GM19324 (cell line): ENCODE data around the gene CA9.

ENCODE experiments used
- ATAC-seq: cut with Tn5 transposase; IDR thresholded peaks from one replicate; pipeline ENCODE4 v1.9.1; 2021; ENCODE audit warnings: mild to moderate bottlenecking, moderate library complexity; ENCODE audit not compliant: unreplicated experiment, low FRiP score

Gene CA9

DNA sequence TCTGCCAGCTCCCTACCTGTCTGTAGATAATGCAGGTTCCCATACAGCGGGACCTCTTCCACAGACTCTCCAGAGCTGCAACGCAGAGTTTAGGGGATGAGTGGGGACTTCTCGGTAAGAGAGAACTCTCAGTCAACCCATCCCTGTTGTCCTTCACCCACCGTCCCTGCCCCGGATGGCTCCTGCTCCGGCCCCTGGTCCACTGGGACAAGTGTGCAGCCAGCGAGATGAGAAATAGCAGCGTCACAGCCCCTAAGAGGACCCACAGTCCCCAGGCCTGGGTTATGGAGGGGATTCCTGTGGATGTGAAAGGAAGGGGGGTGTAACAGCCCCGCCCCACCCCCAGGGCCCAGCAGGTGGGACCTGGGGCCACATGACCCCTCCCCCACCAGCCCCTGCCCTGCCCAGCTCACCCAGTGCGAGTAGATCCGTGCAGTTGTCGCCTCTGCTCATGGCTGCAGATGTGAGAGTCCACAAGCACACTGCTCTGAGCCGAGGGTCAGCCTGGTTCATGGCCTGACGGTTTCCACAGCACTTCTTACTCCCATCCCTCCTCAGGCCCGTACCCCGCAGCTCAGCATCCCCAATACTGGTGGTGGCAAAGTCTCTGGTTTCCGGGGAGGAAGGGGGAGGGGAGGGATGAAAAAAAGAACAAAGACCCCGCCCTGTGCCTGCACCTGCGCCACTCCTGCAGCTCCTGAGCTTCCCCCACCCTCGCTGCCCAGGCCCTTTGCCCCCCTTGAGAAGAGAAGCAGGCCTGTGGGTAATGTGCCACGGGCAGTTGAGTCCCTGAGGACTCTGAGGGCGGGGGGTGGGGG is 23.2 kb upstream of the CA9 start, which contains the start of gene SIT1:
SIT1 (minus strand) TSS at position 591 of the 818 bp plus-strand sequence; CDS start at position 513, 78 bp downstream.
- ATAC-seq = no peak

DNA sequence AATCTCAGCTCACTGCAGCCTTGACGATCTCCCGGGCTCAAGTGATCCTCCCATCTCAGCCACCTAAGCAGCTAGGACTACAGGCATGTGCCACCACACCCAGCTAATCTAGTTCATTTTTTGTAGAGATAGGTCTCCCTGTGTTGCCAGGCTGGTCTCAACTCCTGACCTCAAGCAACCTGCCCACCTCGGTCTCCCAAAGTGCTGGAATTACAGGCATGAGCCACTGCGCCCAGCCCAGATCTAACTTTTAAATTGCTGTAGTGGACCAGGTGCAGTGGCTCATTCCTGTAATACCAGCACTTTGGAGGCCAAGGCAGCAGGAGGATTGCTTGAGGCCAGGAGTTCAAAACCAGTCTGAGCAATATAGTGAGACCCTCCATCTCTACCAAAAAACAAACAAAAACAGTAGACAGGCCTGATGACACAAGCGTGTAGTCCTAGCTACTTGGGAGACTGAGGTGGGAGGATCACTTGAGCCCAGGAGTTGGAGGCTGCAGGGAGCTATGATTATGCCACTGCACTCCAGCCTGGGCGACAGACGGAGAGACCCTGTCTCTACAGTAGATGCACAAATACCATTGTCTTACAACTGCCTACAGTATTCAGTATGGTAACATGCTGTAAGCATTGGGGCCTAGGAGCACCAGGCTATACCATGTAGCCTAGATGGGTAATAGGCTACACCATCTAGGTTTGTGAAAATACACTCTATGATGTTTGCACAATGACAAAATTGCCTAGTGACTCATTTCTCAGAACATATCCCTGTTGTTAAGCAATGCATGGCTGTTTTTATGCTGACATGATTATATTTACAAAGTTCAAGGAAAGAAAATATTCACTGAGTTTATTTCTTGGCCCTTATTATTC is 21.5 kb upstream of the CA9 start:
- no peak for ATAC-seq

DNA sequence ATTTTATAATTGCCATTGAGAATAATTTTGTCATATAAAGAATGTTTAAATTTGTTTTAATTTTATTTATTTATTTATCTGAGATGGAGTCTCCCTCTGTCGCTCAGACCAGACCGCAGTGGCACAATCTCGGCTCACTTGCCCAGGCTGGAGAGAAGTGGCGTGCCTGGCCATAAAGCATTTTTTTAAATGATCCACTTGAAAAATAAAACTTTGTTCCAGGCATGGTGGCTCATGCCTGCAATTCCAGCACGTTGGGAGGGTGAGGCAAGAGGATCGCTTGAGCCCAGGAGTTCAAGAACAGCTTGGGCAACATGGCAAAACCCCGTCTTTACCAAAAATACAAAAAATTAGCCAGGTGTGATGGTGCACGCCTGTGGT is 20.9 kb upstream of the CA9 start:
- ATAC-seq = no peak

DNA sequence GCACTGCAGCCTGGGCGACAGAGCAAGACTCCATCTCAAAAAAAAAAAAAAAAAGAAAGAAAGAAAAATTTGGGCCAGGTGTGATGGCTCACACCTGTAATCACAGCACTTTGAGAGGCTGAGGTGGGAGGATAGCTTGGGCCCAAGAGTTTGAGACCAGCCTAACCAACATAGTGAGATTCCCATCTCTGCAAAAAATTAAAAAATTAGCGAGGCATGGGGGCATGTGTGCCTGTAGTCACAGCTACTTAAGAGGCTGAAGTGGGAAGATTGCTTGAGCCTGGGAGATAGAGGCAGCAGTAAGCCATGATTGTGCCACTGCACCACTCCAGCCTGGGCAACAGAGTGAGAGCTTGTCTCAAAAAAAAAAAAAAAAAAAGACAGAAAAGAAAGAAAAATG is 20.1 kb upstream of the CA9 start:
- no peak for ATAC-seq

DNA sequence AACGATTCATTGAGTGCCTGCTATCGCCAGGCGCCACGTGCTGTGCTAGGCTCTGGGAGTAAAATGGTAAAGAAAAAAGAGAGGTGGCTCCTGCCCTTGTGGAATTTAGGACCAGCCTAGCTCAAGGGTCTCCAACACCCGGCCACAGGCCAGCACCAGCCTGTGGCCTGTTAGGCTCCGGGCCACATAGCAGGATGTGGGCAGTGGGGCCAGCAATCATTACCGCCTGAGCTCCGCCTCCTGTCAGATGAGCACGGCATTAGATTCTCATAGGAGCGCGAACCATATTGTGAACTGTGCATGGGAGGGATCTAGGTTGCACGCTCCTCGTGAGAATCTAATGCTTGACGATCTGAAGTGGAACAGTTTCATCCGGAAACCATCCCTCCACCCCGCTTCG is 17.4 kb upstream of the CA9 start:
- ATAC-seq = no peak

DNA sequence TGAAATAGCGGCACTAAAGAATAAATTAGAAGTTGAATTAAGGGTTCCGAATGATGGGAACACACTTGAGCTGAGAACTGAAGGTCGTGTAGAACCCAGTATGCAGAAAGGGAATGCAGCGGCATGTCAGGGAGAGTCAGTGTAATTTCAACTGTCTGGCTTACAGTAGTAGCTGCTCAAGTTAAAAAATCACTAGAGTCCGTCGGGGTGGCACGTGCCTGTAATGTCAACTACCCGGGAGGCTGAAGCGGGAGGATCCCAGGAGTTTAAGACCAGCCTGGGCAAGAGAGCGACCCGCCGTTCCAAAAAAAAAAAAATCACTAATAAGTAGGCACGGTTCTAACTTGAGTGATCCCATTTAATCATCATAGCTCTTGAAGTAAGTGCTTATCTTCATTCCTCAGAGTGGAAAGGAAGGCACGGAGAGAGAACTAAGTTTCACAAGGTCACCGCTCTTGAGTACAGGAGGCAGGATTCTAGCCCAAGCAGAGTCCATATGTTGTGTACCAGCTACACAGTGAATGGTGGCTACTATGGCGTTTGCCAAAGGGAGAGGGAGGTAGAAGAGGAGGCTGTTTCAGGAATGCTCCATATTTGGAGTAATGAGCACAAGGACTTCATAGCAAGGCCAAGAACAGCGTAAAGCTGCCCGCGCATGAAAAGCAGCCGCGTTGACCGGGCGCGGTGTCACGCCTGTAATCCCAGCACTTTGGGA is 16.7 kb upstream of the CA9 start:
- ATAC-seq = no peak

DNA sequence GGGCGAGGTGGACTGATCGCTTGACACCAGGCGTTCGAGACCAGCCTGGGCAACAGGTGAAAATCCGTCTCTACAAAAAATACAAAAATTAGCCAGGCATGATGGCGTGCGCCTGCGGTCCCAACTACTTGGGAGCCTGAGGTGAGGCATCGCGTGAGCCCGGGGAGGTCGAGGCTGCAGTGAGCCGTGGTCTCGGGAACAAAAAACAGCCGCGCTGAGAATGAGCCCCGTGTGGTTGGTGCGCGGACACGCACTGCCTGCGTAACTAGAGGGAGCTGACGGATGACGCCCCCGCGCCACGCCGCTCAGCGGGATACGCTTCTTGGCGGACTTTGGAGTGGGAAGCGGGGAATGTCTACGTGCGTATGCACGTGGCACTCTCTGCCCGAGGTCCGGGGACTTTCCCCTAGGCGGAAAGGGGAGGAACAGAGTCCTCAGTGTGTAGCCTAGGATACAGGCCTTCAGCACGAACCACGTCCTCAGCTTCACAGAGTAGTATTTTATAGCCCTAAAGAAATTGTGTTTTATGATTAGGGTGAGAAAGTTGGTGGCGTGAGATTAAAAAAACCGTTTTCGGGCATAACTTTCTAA is 16.1 kb upstream of the CA9 start, which contains the start of gene RMRP:
RMRP (minus strand) TSS at position 474 of the 591 bp plus-strand sequence.
- peak; percentile 87 for ATAC-seq

DNA sequence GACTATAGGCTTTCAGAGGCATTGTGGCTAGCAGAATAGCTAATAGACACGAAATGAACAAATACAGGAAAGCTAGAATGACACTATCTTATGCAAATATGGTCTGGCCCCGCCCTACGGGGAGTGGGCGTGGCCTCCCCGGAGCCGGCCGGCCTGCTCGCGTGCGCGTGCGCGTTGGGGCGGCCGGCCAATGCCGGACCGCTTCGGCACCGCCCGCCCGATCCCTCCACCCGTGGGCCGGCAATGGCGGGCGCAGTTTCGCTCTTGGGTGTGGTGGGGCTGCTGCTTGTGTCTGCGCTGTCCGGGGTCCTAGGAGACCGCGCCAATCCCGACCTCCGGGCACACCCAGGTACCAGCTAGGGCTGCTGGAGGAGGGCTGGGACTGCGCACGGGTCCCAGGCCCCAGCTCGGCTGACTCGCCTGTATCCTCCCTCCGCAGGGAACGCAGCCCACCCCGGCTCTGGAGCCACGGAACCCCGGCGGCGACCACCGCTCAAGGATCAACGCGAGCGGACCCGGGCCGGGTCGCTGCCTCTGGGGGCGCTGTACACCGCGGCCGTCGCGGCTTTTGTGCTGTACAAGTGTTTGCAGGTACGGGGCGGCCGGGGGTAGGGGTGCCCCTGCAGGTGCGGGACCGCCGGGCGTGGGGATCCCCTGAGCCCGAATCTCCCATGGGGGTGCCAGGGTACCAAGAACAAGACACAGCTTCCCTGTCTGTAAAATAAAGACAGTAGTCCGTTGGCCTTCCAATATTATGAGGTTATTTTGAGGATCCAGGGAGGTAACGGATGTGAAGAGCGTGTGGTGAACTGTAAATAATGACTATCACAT is 15.4 kb upstream of the CA9 start, which contains the start of gene CCDC107:
CCDC107 (plus strand) TSS at position 156 of the 831 bp plus-strand sequence; CDS start at position 244, 88 bp downstream.
- peak; percentile 77 for ATAC-seq

DNA sequence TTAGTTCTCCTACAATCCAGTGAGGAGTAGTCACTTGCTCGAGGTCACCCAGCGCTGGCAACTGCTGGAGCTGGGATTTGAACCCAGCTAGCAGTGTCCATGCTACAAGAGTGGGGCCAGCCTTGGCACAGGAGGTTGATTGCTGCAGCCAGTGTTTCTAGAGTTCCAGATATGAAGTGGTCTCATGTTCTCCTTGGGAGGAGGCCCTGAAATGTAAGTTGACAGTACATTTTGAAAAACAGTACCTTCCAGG is 14.8 kb upstream of the CA9 start:
- no peak for ATAC-seq

DNA sequence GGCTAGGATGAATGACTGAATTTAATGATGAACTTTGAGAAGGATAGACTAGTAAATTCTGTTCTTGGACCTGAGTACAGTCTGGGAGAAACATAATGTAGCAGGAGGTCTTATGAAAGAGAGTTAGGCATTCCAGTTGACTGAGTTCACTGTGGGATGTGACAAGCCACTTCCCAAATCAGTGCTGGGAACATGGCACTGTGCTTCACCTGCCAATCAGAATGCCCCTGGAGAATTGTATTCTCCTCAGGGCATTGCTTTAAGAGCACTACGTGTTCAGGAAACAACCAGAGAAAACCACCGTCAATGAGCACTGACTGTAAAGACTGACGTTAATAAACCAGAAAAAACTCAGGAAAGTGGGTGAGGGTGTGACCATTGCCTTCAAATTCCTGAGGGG is 14.4 kb upstream of the CA9 start:
- no peak for ATAC-seq

DNA sequence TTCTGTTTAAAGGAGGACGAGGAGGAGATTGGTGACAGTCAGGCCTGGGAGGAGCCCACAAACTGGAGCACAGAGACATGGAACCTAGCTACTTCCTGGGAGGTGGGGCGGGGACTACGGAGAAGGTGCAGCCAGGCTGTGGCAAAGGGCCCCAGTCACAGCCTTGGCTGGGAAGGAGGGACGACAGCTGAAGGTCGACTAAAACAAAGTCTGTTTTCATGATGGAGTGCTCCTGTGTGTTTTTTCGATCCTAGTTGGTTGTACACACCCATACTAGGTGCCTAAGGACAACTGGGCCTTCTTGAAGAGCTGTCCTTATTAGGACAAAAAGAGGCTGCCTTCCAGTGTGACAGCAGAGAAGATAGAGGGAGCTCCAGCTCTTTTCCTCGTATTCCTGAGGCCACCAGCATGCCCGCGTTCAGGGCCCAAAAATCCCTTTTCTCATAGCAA is 12.7 kb upstream of the CA9 start:
- no peak for ATAC-seq

DNA sequence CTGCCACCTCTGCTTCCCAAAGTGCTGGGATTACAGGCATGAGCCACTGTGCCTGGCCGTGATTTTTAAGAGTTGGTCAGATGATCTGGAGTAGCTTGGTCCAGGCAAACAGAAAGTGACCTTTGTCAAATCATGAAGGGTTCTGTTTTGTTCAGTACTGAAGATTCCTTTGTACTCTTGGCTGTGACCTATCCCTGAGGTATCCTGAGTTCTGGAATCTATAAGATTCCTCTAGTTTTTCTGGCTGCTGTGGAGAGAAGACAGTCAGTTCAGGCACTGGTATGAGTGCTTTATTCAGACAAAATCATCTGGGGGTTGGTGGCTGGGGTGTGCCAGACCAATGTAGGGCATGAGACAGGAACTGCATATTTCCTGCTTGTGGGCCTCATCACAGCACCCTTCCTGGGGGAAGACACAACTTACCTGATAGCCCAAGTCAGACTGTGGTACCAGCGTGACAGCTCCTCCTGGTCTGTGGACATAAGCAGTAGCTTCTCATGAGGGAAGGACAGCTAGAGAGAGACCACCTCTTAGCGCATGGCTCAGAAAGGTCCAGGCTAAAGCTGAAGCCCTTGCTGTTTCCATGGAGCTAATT is 11.9 kb upstream of the CA9 start:
- ATAC-seq = no peak

DNA sequence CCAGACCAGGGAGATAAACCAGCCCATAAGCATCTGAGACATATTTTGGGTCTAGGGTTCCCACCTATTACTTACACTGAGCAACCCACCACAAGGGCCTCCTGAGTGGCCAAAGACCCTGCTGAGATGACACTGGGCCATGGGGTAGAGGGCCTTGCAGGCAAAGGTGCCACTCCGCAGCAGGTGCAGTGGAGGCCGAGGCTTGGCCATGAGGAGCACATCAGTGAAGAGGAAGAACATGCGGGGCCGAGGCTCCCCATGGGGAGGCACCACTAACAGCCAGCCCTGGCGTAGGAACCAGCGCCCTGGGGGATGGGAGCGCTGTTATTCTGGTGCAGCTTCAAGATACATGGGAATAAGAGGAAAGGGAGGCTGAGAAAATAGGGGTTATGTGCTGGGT is 11.3 kb upstream of the CA9 start:
- no peak for ATAC-seq

DNA sequence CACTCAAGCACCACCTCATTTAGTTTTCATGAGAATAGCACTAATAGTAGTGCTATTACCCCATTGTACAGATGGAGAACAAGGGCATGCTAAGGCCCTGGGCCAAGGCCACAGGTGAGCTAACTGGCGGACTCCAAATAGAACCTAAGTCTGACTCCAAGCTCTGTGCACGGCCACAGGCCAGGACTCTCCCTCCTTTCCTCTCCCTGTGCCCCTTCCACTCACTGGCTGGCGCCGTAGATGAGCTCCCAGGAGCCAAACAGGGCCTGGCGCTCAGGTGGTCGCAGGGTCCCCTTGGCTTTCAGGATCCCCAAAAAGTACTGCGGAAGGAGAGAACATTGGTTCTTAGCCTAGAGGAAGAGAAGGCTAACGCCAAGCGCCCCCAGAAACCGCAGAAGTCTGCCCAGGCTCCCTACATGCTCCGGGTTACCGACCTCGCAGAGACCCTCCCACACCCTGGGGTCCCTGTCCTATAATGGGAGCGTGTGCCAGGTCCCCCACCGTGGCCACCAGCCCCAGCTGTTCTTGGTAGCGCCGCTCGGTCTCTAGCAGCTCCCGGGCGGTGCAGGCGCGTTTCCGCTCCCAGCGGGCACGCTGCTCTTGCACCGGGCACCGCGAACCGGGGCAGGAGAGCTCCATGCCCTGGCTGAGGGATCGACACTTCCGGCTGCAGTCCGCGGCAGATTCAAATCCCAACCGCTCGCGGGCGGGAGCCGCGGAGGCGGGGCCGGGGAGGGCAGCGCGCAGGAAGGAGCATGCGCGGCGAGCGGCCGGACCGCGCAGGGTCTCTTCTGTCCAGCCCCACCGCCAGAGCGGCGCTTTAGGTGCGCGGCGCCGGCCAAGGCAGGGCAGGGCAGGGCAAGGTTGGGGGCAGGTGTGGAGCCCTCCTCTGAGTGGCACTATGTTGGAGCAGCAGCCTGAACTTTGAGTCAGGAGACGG is 8.9 kb upstream of the CA9 start, which contains the start of gene ARHGEF39:
ARHGEF39 (minus strand) TSS at position 665 of the 940 bp plus-strand sequence; CDS start at position 639, 26 bp downstream.
- ATAC-seq = peak; percentile 82

DNA sequence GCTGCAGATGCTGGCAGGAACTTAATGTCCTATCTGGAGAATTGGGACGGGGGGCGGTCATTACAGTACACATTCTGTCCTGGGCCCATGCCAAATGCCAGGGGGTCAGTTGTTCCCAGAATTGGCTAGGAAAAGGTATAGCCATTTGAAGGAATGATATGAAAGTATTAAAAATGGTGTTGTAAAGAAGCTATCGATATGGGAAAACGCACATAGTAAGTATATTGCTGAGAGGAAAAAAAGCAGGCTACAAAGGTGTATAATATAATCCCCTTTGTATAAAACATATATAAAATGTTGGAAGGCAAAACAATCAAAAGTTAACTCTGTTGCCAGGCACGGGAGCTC is 8.3 kb upstream of the CA9 start:
- ATAC-seq = no peak

DNA sequence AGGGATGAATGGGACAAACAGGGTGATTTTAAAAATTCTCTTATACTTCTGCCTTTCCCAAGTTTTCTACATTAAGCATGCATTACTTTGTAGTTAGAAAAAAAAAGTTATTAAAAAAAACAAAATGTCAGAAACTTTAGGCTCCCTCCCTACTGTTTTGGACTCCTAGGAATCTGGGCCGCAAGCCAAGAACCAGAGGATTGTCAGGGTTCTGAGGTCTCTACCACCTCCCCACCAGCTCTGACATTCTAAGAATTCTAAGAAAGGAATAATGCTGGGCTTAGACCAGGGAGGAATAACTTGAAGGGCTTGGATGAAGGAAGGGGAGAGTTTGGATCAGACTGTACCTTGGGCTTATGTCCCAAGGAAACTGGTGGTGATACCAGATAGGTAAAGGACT is 7.7 kb upstream of the CA9 start:
- no peak for ATAC-seq

DNA sequence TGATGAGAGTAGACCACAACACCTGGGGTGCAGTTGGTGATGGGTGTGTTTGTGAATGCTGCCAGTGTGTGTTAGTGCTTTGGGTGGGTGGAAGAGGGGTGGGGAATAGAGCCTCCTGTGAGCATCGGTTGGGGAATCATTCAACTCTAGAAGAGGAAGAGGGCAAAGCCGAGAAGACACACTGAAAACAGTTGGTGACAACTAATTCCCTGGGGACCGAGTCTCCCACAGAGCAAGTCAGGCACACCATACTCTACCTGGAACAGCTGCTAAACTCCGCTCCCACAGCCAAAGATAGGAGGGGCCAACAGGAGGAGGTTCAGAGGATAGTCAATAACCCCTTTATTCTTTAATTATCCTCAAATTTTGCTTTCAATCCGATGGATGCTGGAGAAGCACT is 7.2 kb upstream of the CA9 start:
- ATAC-seq = no peak

DNA sequence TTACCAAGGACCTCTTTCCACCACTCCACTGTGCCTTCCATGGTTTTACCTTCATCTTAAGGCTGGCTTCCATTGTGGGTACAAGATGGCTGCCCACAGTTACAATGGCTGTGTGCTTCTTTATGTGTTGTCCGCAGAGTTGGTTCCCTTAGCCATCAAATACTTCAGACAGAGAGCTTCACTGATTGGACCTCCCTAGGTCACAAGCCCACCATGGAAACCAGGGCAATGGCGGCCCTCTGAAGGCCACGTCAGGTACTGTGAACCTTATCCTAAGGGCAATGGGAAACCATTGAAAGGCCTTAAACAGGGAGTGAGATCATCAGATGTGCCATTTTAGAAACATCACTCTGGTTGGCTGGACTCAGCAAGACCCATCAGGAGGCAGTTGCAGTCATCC is 5.8 kb upstream of the CA9 start:
- no peak for ATAC-seq
